Neural progenitor cell (in vitro differentiated cells): ENCODE measurements around the gene PRSS50.

Source experiments
- EZH2 ChIP-seq: fragments of 200-600 bp; sonication (generic); IDR thresholded peaks from 2 replicates; pipeline ENCODE4 v1.6.1; 2017; ENCODE audit warnings: antibody characterized with exemption, mild to moderate bottlenecking, moderate library complexity
- TF ChIP-seq, protein P1 (sequence below): fragments of 200-600 bp; sonication (generic); IDR thresholded peaks from 2 replicates; pipeline ENCODE4 v1.5.1; 2017; ENCODE audit warnings: antibody characterized with exemption, mild to moderate bottlenecking

DNA sequence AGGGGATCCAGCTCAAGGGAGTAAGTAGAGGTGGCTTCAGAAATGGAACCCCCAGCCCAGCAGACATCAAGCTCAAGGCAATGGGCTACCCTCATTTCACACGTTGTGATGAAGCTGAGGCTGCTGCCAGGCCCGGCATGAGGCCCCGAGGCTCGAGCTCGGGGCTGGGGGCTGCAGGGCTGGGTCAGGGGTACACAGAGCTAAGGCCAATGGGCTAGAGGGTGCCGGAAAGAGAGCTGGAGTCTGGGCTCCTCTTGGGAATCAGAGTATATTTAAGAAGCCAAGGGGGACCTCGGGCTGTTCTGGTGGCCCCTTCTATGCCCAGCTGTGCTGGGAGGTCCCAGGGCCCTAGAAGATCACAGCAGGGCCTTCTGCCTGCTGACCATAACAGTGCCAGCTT, 7.4 kb downstream of the PRSS50 start:
- TF ChIP-seq, protein P1, sequence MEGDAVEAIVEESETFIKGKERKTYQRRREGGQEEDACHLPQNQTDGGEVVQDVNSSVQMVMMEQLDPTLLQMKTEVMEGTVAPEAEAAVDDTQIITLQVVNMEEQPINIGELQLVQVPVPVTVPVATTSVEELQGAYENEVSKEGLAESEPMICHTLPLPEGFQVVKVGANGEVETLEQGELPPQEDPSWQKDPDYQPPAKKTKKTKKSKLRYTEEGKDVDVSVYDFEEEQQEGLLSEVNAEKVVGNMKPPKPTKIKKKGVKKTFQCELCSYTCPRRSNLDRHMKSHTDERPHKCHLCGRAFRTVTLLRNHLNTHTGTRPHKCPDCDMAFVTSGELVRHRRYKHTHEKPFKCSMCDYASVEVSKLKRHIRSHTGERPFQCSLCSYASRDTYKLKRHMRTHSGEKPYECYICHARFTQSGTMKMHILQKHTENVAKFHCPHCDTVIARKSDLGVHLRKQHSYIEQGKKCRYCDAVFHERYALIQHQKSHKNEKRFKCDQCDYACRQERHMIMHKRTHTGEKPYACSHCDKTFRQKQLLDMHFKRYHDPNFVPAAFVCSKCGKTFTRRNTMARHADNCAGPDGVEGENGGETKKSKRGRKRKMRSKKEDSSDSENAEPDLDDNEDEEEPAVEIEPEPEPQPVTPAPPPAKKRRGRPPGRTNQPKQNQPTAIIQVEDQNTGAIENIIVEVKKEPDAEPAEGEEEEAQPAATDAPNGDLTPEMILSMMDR, result no peak
- TF ChIP-seq EZH2, result no peak
